Measurements from ENCODE around the gene SNAP47. TPM values are rescaled to one million over a fixed set of nuclear protein-coding genes. Genes with fewer than 3 reads are reported as not detected.
A peak's percentile ranks its signal among the peaks of the same experiment; 100 is the strongest.

Gene SNAP47
- total and polyA plus RNA-seq, 5 donors: 43.1 to 91.8 (median 63.3) TPM

GRCh38 chr1:227762231-227762911, 27.1 kb downstream of the SNAP47 start:
- no peak overlapping the region for H3K4me3 ChIP-seq (ENCODE audit: low read length)
- H3K4me1 ChIP-seq (ENCODE audit: control insufficient read depth, insufficient read depth, low read length): no peaks in the 10 kb centered on the region
- no peak overlapping the region for H3K27ac ChIP-seq (ENCODE audit: low read length)
- intact Hi-C loops (cut with DNase I): loop anchor here in 3 of 4 donors (2.0 to 5.0 kb wide), 3 partner anchors 184 to 186 kb away; partner anchors contain the start of gene WNT9A (in 2 of the 3)
- H3K9me3 ChIP-seq (ENCODE audit: control insufficient read depth, low read length): no peaks in the 10 kb centered on the region
- ATAC-seq (peak; percentile 80 to 87), DNase-seq (peak; percentile 87 to 96 (median 95))
- no peaks in the 10 kb centered on the region for H3K27me3 ChIP-seq (ENCODE audit: control insufficient read depth, insufficient read depth)
- 17% methylated on average over 22 of the region's 22 CpGs for WGBS

DNA sequence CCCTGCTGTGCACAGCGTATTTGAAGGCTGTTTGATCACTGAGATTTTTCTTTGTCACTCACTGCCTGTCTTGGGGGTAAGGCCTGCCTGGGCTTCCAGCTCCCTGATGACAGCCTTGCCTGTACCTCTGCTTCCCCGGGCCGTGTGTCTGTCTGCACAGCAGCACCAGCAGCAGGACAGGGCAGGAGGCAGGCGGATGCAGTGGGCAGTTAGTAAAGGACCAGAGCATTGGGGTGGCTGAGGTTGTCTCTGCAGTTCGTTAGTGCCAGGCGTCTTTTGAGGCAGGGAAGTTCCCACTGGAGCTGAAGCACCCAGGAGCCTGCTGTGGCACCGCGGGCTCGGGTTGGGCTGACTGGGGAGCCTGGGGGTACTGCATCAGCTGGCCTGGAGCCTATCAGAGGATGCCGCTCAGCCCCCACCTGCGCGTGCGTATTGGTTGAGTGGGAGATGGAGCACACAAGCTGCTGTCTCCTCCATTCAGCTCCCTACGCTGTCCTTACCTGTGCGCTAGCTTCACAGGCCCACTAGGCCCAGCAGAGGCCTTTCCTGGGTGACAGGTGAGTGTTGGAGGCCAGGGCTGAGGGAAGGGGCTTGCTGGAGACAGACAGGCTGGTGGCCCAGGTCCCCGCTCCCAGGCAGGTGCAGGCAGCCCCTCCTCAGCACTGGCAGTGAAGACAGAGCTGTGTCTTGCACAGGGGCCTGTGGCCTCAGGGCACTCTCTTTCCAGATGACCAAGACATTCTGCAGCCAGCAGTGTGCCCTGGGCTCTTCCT, 28.2 kb downstream of the SNAP47 start:
- ATAC-seq: no peak
- 94% methylated on average over 16 of the region's 16 CpGs for WGBS
- H3K4me3 ChIP-seq (ENCODE audit: low read length): no peak overlapping the region

GRCh38 chr1:227764019-227764391, 28.8 kb downstream of the SNAP47 start:
- H3K27ac ChIP-seq (ENCODE audit: low read length): no peak overlapping the region
- no peak for DNase-seq
- H3K4me1 ChIP-seq (ENCODE audit: control insufficient read depth, insufficient read depth, low read length): no peaks in the 10 kb centered on the region
- no peak overlapping the region for H3K4me3 ChIP-seq (ENCODE audit: low read length)
- no peaks in the 10 kb centered on the region for H3K9me3 ChIP-seq (ENCODE audit: control insufficient read depth, low read length)
- intact Hi-C loops (cut with DNase I): loop anchor here in 1 of 4 donors (5.0 kb wide), 1 partner anchor 183 kb away; the partner anchor contains the start of gene WNT9A
- WGBS: 84% methylated on average over 7 of the region's 7 CpGs
- H3K27me3 ChIP-seq (ENCODE audit: control insufficient read depth, insufficient read depth): no peaks in the 10 kb centered on the region
- no peak for ATAC-seq

More for the DNA sequence above, 28.2 kb downstream of the SNAP47 start:
- DNase-seq: peak in 1 of 3 donors; percentile 42
- H3K27ac ChIP-seq (ENCODE audit: low read length): peak overlapping the region; percentile 33
- H3K9me3 ChIP-seq (ENCODE audit: control insufficient read depth, low read length): no peaks in the 10 kb centered on the region
- H3K4me1 ChIP-seq (ENCODE audit: control insufficient read depth, insufficient read depth, low read length): no peaks in the 10 kb centered on the region
- intact Hi-C loops (cut with DNase I): loop anchor here in 3 of 4 donors (2.0 to 5.0 kb wide), 3 partner anchors 183 to 185 kb away; partner anchors contain the start of gene WNT9A (in 2 of the 3)
- H3K27me3 ChIP-seq (ENCODE audit: control insufficient read depth, insufficient read depth): no peaks in the 10 kb centered on the region

- no peaks in the 10 kb centered on the region for H3K4me1 ChIP-seq (ENCODE audit: control insufficient read depth, insufficient read depth, low read length)
- ATAC-seq: no peak
- H3K27ac ChIP-seq (ENCODE audit: low read length): no peak overlapping the region
- 95% methylated on average over 8 of the region's 8 CpGs for WGBS
- H3K27me3 ChIP-seq (ENCODE audit: control insufficient read depth, insufficient read depth): no peaks in the 10 kb centered on the region
- no peak overlapping the region for H3K4me3 ChIP-seq (ENCODE audit: low read length)
- DNase-seq: peak in 1 of 3 donors; percentile 48
- intact Hi-C loops (cut with DNase I): loop anchor here in 1 of 4 donors (5.0 kb wide), 1 partner anchor 182 kb away; the partner anchor contains the start of gene WNT9A
- no peaks in the 10 kb centered on the region for H3K9me3 ChIP-seq (ENCODE audit: control insufficient read depth, low read length)
These were observed 30.2 kb downstream of the SNAP47 start for GRCh38 chr1:227765261-227766014.

DNA sequence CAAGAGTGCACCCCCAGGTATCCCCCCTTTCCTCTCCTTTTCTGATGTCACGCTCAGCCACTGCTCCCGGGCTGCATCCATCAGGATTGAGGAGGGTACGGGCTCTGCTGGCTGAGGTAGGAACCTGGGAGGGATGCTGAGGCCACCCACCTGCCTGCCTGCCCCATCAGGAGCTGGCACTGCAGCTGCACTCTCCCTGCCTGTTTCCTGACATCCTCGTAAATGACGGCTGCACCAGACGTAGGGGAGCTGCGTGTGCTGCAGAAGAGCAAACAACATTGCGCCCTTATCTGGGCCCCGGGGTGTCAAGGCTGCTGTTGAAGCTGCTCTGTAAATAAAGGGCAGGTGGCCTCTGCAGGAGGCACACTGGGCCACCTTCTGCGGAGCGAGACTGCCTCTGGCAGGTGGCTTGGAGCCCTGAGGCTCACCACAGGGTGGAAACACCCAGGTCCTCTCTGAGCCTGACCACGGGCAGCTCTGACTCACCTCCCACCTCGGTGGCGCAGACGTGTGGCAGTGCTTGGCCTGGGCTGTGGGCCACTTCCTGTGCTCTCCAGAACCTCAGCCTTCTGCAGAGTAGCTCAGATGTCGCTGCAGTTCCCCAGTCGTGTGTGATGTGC, 30.9 kb downstream of the SNAP47 start:
- WGBS: 68% methylated on average over 17 of the region's 17 CpGs
- peak in 1 of 2 donors; percentile 17 for ATAC-seq
- H3K4me1 ChIP-seq (ENCODE audit: control insufficient read depth, insufficient read depth, low read length): no peaks in the 10 kb centered on the region
- no peaks in the 10 kb centered on the region for H3K9me3 ChIP-seq (ENCODE audit: control insufficient read depth, low read length)
- H3K27ac ChIP-seq (ENCODE audit: low read length): no peak overlapping the region
- H3K27me3 ChIP-seq (ENCODE audit: control insufficient read depth, insufficient read depth): no peaks in the 10 kb centered on the region
- intact Hi-C loops (cut with DNase I): loop anchor here in 1 of 4 donors (5.0 kb wide), 1 partner anchor 181 kb away; the partner anchor contains the start of gene WNT9A
- H3K4me3 ChIP-seq (ENCODE audit: low read length): no peak overlapping the region
- DNase-seq: peak in 2 of 3 donors; percentile 69 to 74

DNA sequence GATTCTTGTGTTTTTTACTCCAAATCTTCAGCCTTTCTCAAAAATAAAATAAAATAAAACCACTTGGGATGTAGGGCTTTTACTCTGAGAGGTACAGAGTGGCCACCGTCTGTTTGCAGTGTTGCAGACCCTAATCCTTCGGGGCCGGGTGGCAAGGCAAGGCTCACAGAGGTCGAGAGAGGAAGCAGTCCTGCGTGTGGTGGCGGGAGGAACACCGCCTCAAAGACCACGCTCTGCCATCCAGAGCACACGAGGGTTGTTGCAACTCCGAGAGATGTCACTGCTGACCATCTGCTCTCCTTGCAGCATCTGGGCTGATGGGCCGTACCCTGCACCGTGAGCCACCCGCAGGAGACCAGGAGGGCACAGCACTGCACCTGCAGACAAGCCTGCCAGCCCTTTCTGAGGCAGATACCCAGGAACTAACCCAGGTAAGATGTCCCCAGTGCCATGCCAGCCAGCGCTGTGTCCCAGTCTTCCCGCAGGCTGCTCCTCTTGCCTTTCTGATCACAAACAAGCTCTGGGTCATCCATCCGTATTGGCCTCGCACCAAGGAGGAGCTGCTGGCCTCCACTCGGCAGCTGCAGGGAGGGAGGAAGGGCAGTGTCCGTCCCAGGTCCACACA, 31.5 kb downstream of the SNAP47 start:
- Histone ChIP-seq H3K4me3 (ENCODE audit: low read length) (no peak overlapping the region), H3K4me1 (ENCODE audit: control insufficient read depth, insufficient read depth, low read length) (no peaks in the 10 kb centered on the region), H3K9me3 (ENCODE audit: control insufficient read depth, low read length) (no peaks in the 10 kb centered on the region), H3K27ac (ENCODE audit: low read length) (no peak overlapping the region), H3K27me3 (ENCODE audit: control insufficient read depth, insufficient read depth) (no peaks in the 10 kb centered on the region)
- intact Hi-C loops (cut with DNase I): loop anchor here in 1 of 4 donors (5.0 kb wide), 1 partner anchor 181 kb away; the partner anchor contains the start of gene WNT9A
- ATAC-seq (no peak), DNase-seq (peak in 1 of 3 donors; percentile 28)
- 76% methylated on average over 19 of the region's 19 CpGs for WGBS

DNA sequence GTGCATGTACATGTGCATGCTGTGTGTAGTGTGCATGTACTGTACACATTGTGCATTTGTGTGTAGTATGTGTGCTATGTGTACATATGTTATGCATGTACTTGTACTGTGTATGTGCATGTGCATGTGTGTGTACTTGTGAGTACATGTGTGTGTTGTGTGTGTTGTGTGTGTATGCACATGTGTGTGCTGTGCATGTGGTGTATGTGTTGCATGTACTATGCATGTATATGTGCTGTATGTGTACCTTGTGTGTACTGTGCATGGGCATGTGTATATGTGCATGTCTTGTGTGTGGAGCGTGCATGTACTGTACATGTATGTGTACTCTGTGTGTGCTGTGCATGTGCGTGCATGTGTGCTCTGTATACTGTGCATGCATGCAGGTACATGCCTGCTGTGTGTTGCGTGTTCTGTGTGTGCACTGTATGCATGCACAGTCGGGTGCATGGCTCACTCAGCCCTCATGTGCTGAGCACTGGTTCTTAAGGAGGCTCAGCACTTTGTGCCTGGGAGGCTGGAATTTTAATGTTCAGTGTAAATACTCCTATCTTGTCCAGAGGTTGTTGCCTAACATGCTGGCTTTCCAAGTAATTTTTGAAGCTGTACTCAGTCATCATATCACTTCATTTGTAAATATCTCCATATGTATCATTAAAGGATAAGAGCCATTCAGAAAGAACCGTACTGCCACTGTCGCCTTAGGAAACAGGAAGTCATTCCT, 32.3 kb downstream of the SNAP47 start:
- WGBS: 88% methylated on average over 6 of the region's 6 CpGs
- Histone ChIP-seq H3K27ac (ENCODE audit: low read length) (no peak overlapping the region), H3K9me3 (ENCODE audit: control insufficient read depth, low read length) (no peaks in the 10 kb centered on the region), H3K4me1 (ENCODE audit: control insufficient read depth, insufficient read depth, low read length) (no peaks in the 10 kb centered on the region), H3K4me3 (ENCODE audit: low read length) (no peak overlapping the region), H3K27me3 (ENCODE audit: control insufficient read depth, insufficient read depth) (no peaks in the 10 kb centered on the region)
- intact Hi-C loops (cut with DNase I): loop anchor here in 1 of 4 donors (5.0 kb wide), 1 partner anchor 180 kb away; the partner anchor contains the start of gene WNT9A
- DNase-seq (peak in 1 of 3 donors; percentile 10), ATAC-seq (no peak)

DNA sequence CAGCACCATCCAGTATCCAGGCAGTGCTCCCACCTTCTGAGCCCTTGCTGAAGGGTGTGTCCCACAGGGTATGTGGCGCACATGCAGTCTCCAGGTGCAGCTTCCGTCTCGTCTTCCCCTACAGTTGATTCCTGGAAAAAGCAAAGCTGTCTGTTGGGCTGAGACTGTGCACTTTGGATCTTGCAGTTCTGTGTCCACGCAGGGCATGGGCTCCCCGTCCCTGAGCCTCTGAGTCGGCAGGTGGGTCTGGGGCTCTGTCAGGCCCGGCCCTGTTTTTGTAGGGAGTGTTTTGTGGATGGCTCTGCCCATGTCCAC, 32.8 kb downstream of the SNAP47 start:
- Histone ChIP-seq H3K27ac (ENCODE audit: low read length) (no peak overlapping the region), H3K27me3 (ENCODE audit: control insufficient read depth, insufficient read depth) (no peaks in the 10 kb centered on the region), H3K9me3 (ENCODE audit: control insufficient read depth, low read length) (no peaks in the 10 kb centered on the region), H3K4me1 (ENCODE audit: control insufficient read depth, insufficient read depth, low read length) (no peaks in the 10 kb centered on the region), H3K4me3 (ENCODE audit: low read length) (no peak overlapping the region)
- intact Hi-C loops (cut with DNase I): loop anchor here in 1 of 4 donors (5.0 kb wide), 1 partner anchor 179 kb away; the partner anchor contains the start of gene WNT9A
- ATAC-seq (no peak), DNase-seq (peak in 1 of 3 donors; percentile 16)
- WGBS: 92% methylated on average over 7 of the region's 7 CpGs

GRCh38 chr1:227768640-227769039, 33.4 kb downstream of the SNAP47 start:
- no peak overlapping the region for H3K4me3 ChIP-seq (ENCODE audit: low read length)
- peak in 1 of 3 donors; percentile 14 for DNase-seq
- 92% methylated on average over 6 of the region's 6 CpGs for WGBS
- intact Hi-C loops (cut with DNase I): loop anchor here in 1 of 4 donors (5.0 kb wide), 1 partner anchor 179 kb away; the partner anchor contains the start of gene WNT9A
- H3K4me1 ChIP-seq (ENCODE audit: control insufficient read depth, insufficient read depth, low read length): no peaks in the 10 kb centered on the region
- H3K9me3 ChIP-seq (ENCODE audit: control insufficient read depth, low read length): no peaks in the 10 kb centered on the region
- ATAC-seq: no peak
- H3K27me3 ChIP-seq (ENCODE audit: control insufficient read depth, insufficient read depth): no peaks in the 10 kb centered on the region
- no peak overlapping the region for H3K27ac ChIP-seq (ENCODE audit: low read length)
